Spleen (tissue), 7 donors: ENCODE measurements around the gene MRPL33.

Experiments used
- POLR2A ChIP-seq, 3 donors: fragments of 450-650 bp; IDR thresholded peaks; one replicate each; pipeline ENCODE4 v1.5.1; 2017; ENCODE audit warnings: antibody characterized with exemption in 3 of 3, mild to moderate bottlenecking in 1 of 3
- POLR2AphosphoS5 ChIP-seq, 3 donors: sonication (generic); formaldehyde crosslinking; IDR thresholded peaks; one replicate each; pipeline ENCODE4 v1.5.1; 2017; ENCODE audit warnings: antibody characterized with exemption in 3 of 3
- TF ChIP-seq, protein P1 (sequence below), 11 experiments: fragments of 200-600 bp in 7 of 11; fragments of 450-650 bp in 4 of 11; sonication (generic) in 4 of 11; IDR thresholded peaks in 8 of 11; conservative IDR thresholded peaks in 3 of 11; 1 replicate in 7 of 11; 2 replicates in 4 of 11; pipeline versions ENCODE4 v1.4.0 to v1.8.0; 2016 to 2021; ENCODE audit warnings: antibody characterized with exemption in 11 of 11, inconsistent platforms in 4 of 11, mild to moderate bottlenecking in 1 of 11
- donor health status: DM: no; HTN: no; CAD: no; lungs with moderate emphysema.
- donor health status: DM: no; HTN: no; CAD: no.
- donor health status: DM: no; HTN: no; CAD: no.

DNA sequence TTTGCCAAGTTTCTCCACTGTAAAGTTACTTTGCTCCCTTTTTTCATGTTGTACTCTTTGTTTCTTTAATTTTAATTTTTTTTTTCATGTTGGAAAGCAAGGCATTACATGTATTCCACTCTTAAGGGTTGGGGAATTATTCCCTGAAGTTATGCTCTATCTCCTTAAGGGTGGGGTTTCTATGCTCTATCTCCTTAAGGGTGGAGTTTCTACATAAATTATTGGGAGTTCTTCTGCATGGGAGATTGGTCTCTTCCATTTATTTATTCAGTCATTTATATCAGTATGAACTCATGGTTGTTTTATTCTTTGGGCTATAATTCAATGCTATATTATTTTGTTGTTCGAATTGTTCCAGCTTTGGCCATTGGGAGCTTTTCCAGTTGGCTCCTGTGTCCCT is 11.2 kb downstream of the MRPL33 start:
- TF ChIP-seq, protein P1, sequence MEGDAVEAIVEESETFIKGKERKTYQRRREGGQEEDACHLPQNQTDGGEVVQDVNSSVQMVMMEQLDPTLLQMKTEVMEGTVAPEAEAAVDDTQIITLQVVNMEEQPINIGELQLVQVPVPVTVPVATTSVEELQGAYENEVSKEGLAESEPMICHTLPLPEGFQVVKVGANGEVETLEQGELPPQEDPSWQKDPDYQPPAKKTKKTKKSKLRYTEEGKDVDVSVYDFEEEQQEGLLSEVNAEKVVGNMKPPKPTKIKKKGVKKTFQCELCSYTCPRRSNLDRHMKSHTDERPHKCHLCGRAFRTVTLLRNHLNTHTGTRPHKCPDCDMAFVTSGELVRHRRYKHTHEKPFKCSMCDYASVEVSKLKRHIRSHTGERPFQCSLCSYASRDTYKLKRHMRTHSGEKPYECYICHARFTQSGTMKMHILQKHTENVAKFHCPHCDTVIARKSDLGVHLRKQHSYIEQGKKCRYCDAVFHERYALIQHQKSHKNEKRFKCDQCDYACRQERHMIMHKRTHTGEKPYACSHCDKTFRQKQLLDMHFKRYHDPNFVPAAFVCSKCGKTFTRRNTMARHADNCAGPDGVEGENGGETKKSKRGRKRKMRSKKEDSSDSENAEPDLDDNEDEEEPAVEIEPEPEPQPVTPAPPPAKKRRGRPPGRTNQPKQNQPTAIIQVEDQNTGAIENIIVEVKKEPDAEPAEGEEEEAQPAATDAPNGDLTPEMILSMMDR (IDR thresholded peaks at IDR 0.05 in 8 of 11, conservative IDR thresholded peaks at IDR 0.05 in 3 of 11): no peak
- TF ChIP-seq POLR2AphosphoS5 (IDR thresholded peaks at IDR 0.05) (no peak), POLR2A (IDR thresholded peaks at IDR 0.05) (no peak)
